Smooth muscle cell (in vitro differentiated cells): ENCODE results near the gene CCNG1. TPM values are rescaled to one million over a fixed set of nuclear protein-coding genes. Genes with fewer than 3 reads are reported as not detected.

Experiments used
- DNase-seq: peaks from one replicate; lab custom pipeline; 2025; ENCODE audit not compliant: unreplicated experiment; lab: John Stamatoyannopoulos, UW
- H2AFZ ChIP-seq: fragments of 200-600 bp; sonication (generic); 2 replicates; pipeline ENCODE4 v1.6.0; 2016; ENCODE audit warnings: antibody characterized with exemption, low read depth, mild to moderate bottlenecking
- H3F3A ChIP-seq: fragments of 200-600 bp; sonication (generic); 2 replicates; pipeline ENCODE4 v1.6.0; 2017; ENCODE audit warnings: antibody characterized with exemption, low read depth
- H3K27ac ChIP-seq: fragments of 200-600 bp; sonication (generic); 2 replicates; pipeline ENCODE4 v1.5.1; 2016; ENCODE audit warnings: low read depth, mild to moderate bottlenecking
- H3K27me3 ChIP-seq: fragments of 200-600 bp; sonication (generic); 2 replicates; pipeline ENCODE4 v1.6.1; 2016; ENCODE audit warnings: low read depth, mild to moderate bottlenecking
- H3K36me3 ChIP-seq: fragments of 200-600 bp; sonication (generic); 2 replicates; pipeline ENCODE4 v1.5.1; 2016; ENCODE audit warnings: low read depth
- H3K4me1 ChIP-seq: fragments of 200-600 bp; sonication (generic); 2 replicates; pipeline ENCODE4 v1.5.1; 2016; ENCODE audit warnings: low read depth
- H3K4me2 ChIP-seq: fragments of 200-600 bp; sonication (generic); 2 replicates; pipeline ENCODE4 v1.6.0; 2016; ENCODE audit warnings: mild to moderate bottlenecking
- H3K4me3 ChIP-seq: fragments of 200-600 bp; sonication (generic); 2 replicates; pipeline ENCODE4 v1.5.1; 2016; ENCODE audit warnings: mild to moderate bottlenecking
- H3K79me2 ChIP-seq: fragments of 200-600 bp; sonication (generic); 2 replicates; pipeline ENCODE4 v1.6.0; 2016; ENCODE audit warnings: low read depth, mild to moderate bottlenecking
- H3K9ac ChIP-seq: fragments of 200-600 bp; sonication (generic); 2 replicates; pipeline ENCODE4 v1.6.0; 2016; ENCODE audit warnings: low read depth
- H3K9me3 ChIP-seq: fragments of 200-600 bp; sonication (generic); replicated peaks from 2 replicates; pipeline ENCODE4 v1.5.1; 2016; ENCODE audit warnings: low read depth
- H4K20me1 ChIP-seq: fragments of 200-600 bp; sonication (generic); 2 replicates; pipeline ENCODE4 v1.6.0; 2016; ENCODE audit warnings: low read depth
- WGBS: methylation state at CpG from one replicate; pipeline ENCODE4 v1.1.7; 2016; ENCODE audit warnings: low lambda C conversion rate; 5-methylcytosine and 5-hydroxymethylcytosine counted together
- polyA plus RNA-seq: library from polyadenylated mRNA; unstranded; fragments of >200 nt; fragmentation: Nextera tagmentation; extraction: Ambion mirVana; gene quantifications from 2 replicates; pipeline ENCODE4 v1.2.1, GENCODE V29; 2016
- total RNA-seq: library from RNA; depleted of rRNA; stranded (reverse); fragments of >200 nt; gene quantifications from 2 replicates; pipeline ENCODE4 v1.2.3, GENCODE V29; 2014
- TF ChIP-seq, protein P1 (sequence below): fragments of 200-600 bp; sonication (generic); IDR thresholded peaks from 2 replicates; pipeline ENCODE4 v1.5.1; 2017; ENCODE audit warnings: borderline replicate concordance, mild to moderate bottlenecking, antibody characterized with exemption; ENCODE audit not compliant: insufficient read depth, poor library complexity, severe bottlenecking

CCNG1 gene
- total and polyA plus RNA-seq, 2 experiments from 2014 or later: 114 to 247 TPM

DNA sequence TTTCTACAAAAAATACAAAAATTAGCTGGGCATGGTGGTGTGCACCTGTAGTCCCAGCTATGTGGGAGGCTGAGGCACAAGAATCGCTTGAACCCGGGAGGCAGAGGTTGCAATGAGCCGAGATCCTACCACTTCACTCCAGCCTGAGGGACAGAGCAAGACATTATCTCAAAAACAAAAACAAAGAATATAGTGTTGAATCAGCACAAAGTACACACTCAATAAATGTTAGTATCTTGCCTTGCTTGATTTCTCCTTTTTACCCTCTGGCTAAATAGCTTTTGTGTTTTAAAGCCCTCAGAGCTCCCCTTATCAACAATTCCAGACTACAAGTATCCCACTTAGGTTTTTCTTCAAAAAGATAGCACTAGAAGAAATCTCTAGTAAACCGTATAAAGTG, 37.5 kb upstream of the CCNG1 start:
- H3K27me3 ChIP-seq: no peaks in the 10 kb centered on the region
- WGBS: 67% methylated on average over 4 of the region's 4 CpGs
- no peaks in the 10 kb centered on the region for H3K4me1 ChIP-seq
- H2AFZ ChIP-seq: no peak overlapping the region
- no peak overlapping the region for H3K9ac ChIP-seq
- H3K4me2 ChIP-seq: no peak overlapping the region
- no peak for DNase-seq
- no peaks in the 10 kb centered on the region for H3F3A ChIP-seq
- H3K36me3 ChIP-seq: no peaks in the 10 kb centered on the region
- TF ChIP-seq, protein P1, sequence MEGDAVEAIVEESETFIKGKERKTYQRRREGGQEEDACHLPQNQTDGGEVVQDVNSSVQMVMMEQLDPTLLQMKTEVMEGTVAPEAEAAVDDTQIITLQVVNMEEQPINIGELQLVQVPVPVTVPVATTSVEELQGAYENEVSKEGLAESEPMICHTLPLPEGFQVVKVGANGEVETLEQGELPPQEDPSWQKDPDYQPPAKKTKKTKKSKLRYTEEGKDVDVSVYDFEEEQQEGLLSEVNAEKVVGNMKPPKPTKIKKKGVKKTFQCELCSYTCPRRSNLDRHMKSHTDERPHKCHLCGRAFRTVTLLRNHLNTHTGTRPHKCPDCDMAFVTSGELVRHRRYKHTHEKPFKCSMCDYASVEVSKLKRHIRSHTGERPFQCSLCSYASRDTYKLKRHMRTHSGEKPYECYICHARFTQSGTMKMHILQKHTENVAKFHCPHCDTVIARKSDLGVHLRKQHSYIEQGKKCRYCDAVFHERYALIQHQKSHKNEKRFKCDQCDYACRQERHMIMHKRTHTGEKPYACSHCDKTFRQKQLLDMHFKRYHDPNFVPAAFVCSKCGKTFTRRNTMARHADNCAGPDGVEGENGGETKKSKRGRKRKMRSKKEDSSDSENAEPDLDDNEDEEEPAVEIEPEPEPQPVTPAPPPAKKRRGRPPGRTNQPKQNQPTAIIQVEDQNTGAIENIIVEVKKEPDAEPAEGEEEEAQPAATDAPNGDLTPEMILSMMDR: no peak
- no peak overlapping the region for H3K4me3 ChIP-seq
- H3K9me3 ChIP-seq: no peaks in the 10 kb centered on the region
- no peaks in the 10 kb centered on the region for H4K20me1 ChIP-seq
- no peaks in the 10 kb centered on the region for H3K79me2 ChIP-seq
- H3K27ac ChIP-seq: no peak overlapping the region

- peaks cover 1% of the 10 kb centered on the region for H3F3A ChIP-seq
- no peaks in the 10 kb centered on the region for H3K79me2 ChIP-seq
- no peak overlapping the region for H3K27ac ChIP-seq
- no peaks in the 10 kb centered on the region for H3K27me3 ChIP-seq
- H3K4me1 ChIP-seq: no peaks in the 10 kb centered on the region
- H3K4me2 ChIP-seq: no peak overlapping the region
- H3K36me3 ChIP-seq: no peaks in the 10 kb centered on the region
- WGBS: 68% methylated on average over 4 of the region's 4 CpGs
- no peaks in the 10 kb centered on the region for H3K9me3 ChIP-seq
- no peak overlapping the region for H3K9ac ChIP-seq
- no peak overlapping the region for H2AFZ ChIP-seq
- TF ChIP-seq, protein P1: no peak
- no peaks in the 10 kb centered on the region for H4K20me1 ChIP-seq
- no peak for DNase-seq
- H3K4me3 ChIP-seq: no peak overlapping the region
Observed at GRCh38 chr5:163401271-163401670, 36.1 kb upstream of the CCNG1 start.

GRCh38 chr5:163402007-163402406, 35.4 kb upstream of the CCNG1 start:
- Histone ChIP-seq H3K27me3 (no peaks in the 10 kb centered on the region), H3K27ac (no peak overlapping the region), H2AFZ (no peak overlapping the region), H3K4me1 (no peaks in the 10 kb centered on the region), H3K4me2 (no peak overlapping the region), H3K4me3 (no peak overlapping the region), H3F3A (peaks cover 7% of the 10 kb centered on the region), H3K36me3 (no peaks in the 10 kb centered on the region), H3K9ac (no peak overlapping the region), H3K9me3 (no peaks in the 10 kb centered on the region), H4K20me1 (no peaks in the 10 kb centered on the region), H3K79me2 (no peaks in the 10 kb centered on the region)
- TF ChIP-seq, protein P1: no peak
- 89% methylated on average over 2 of the region's 2 CpGs for WGBS
- no peak for DNase-seq

DNA sequence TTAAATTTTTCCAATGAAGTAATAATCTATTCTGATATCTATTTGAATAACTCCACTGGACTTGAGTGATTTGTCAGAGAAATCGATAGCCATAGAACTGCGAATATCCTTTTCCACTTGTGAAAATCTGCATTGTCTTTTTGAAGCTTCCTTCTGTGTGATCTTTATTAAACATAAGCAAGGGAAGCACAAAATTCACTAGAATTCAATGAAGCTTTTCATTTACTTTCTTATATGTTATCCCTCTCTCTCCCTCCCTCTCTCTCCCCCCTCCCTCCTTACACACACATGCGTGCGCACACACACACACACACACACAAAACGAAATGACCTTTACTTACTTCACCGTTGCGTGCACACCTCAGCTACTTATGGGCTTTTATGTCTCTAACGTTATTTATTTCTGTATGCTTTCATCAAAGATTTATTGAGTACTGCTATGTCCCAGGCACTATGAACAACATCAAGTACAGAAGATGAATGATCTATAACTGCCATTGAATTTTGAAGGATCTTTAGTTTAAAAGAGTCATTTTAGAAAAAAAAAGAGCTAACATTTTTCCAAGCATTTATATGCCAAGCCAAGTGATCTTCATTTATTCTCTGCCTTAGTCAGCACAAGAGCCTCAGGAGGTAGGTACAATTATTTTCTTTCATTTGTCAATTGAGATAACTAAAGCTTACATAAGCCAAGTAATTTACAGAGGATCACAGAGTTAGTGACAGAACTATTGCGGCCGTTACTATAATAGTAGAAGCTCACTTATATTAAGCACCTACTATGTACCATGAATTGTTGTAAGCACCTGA, 32.8 kb upstream of the CCNG1 start:
- TF ChIP-seq, protein P1: no peak
- Histone ChIP-seq H3K9ac (no peak overlapping the region), H3K27ac (no peak overlapping the region), H3F3A (peaks cover 17% of the 10 kb centered on the region), H3K4me3 (no peak overlapping the region), H3K79me2 (no peaks in the 10 kb centered on the region), H3K9me3 (no peaks in the 10 kb centered on the region), H3K36me3 (no peaks in the 10 kb centered on the region), H3K27me3 (no peaks in the 10 kb centered on the region), H3K4me2 (no peak overlapping the region), H3K4me1 (peaks cover 6% of the 10 kb centered on the region), H4K20me1 (no peaks in the 10 kb centered on the region), H2AFZ (no peak overlapping the region)
- 90% methylated on average over 10 of the region's 10 CpGs for WGBS
- no peak for DNase-seq
